Thyroid gland (tissue), 4 donors: ENCODE results near the gene BLTP2. TPM values are rescaled to one million over a fixed set of nuclear protein-coding genes. Genes with fewer than 3 reads are reported as not detected.

Experiments
- DNase-seq, 2 donors: peaks; one replicate each; pipeline ENCODE4 v3.0.0-alpha.2; 2019
- H3K27ac ChIP-seq, 3 donors: fragments of 200-600 bp; sonication (generic); 1 replicate in 2 of 3; 2 replicates in 1 of 3; pipeline ENCODE4 v1.5.1; 2016 to 2019; ENCODE audit warnings: mild to moderate bottlenecking in 1 of 3, moderate library complexity in 1 of 3
- H3K27me3 ChIP-seq: fragments of 200-600 bp; sonication (generic); one replicate; pipeline ENCODE4 v1.5.1; 2019
- H3K36me3 ChIP-seq, 2 donors: fragments of 200-600 bp; sonication (generic); one replicate each; pipeline ENCODE4 v1.5.1; 2016 to 2019
- H3K4me1 ChIP-seq, 2 donors: fragments of 200-600 bp; sonication (generic); one replicate each; pipeline ENCODE4 v1.5.1; 2017 to 2019
- H3K4me3 ChIP-seq, 3 donors: fragments of 200-600 bp; sonication (generic); replicated peaks in 1 of 3; 1 replicate in 2 of 3; 2 replicates in 1 of 3; pipeline ENCODE4 v1.5.1; 2016; ENCODE audit warnings: mild to moderate bottlenecking in 1 of 3
- H3K9me3 ChIP-seq: fragments of 200-600 bp; sonication (generic); one replicate; pipeline ENCODE4 v1.5.1; 2017
- CTCF ChIP-seq, 6 experiments: fragments of 200-600 bp in 3 of 6; fragments of 450-650 bp in 3 of 6; sonication (generic) in 3 of 6; IDR thresholded peaks; one replicate each; pipeline ENCODE4 v1.5.1; 2016 to 2019; ENCODE audit warnings: antibody characterized with exemption in 6 of 6, mild to moderate bottlenecking in 2 of 6, inconsistent platforms in 1 of 6, moderate library complexity in 1 of 6
- POLR2A ChIP-seq, 2 donors: fragments of 450-650 bp; IDR thresholded peaks; one replicate each; pipeline ENCODE4 v1.6.1; 2017; ENCODE audit warnings: antibody characterized with exemption in 2 of 2, mild to moderate bottlenecking in 2 of 2, moderate library complexity in 1 of 2
- WGBS, 2 donors: methylation state at CpG; one replicate each; pipeline ENCODE4 v1.1.5; 2017; 5-methylcytosine and 5-hydroxymethylcytosine counted together
- intact Hi-C: fragments of 100-400 bp; cut with DNase I; formaldehyde crosslinking; loops from one replicate; pipeline ENCODE4 v1.15.1; 2023
- total RNA-seq, 4 donors: library from RNA; depleted of rRNA; stranded (reverse); fragments of >200 nt; gene quantifications; one replicate each; pipeline ENCODE4 v1.2.3, GENCODE V29; 2016

The BLTP2 gene
- total RNA-seq, 4 donors from 2014 or later = 96.5 to 153 (median 129) TPM

GRCh38 chr17:28669918-28670317 lies 25.0 kb upstream of the BLTP2 start:
- DNase-seq = no peak
- Histone ChIP-seq H3K27ac (no peak overlapping the region), H3K27me3 (no peaks in the 10 kb centered on the region), H3K36me3 (peaks cover 44 to 46% of the 10 kb centered on the region in 2 donors), H3K9me3 (no peaks in the 10 kb centered on the region), H3K4me1 (no peaks in the 10 kb centered on the region), H3K4me3 (no peak overlapping the region)
- intact Hi-C loops = no loop called here
- 73 to 100% methylated on average over 1 of the region's 1 CpG for WGBS, 2 donors
- TF ChIP-seq POLR2A (IDR thresholded peaks at IDR 0.05) = no peak
- TF ChIP-seq CTCF (IDR thresholded peaks at IDR 0.05) = no peak

- 92 to 95% methylated on average over 1 of the region's 1 CpG for WGBS, 2 donors
- peaks cover 23 to 26% of the 10 kb centered on the region in 2 donors for H3K36me3 ChIP-seq
- H3K27me3 ChIP-seq = no peaks in the 10 kb centered on the region
- no peak for DNase-seq
- intact Hi-C loops = no loop called here
- H3K9me3 ChIP-seq = no peaks in the 10 kb centered on the region
- H3K4me1 ChIP-seq = peaks cover 7 to 16% of the 10 kb centered on the region in 2 donors
- TF ChIP-seq CTCF (IDR thresholded peaks at IDR 0.05) (no peak), POLR2A (IDR thresholded peaks at IDR 0.05) (no peak)
- H3K4me3 ChIP-seq = no peak overlapping the region
- H3K27ac ChIP-seq = no peak overlapping the region
Observed at GRCh38 chr17:28667870-28668269, 22.9 kb upstream of the BLTP2 start.

- TF ChIP-seq POLR2A (IDR thresholded peaks at IDR 0.05) = no peak
- no peak for TF ChIP-seq CTCF (IDR thresholded peaks at IDR 0.05)
- peaks cover 5 to 7% of the 10 kb centered on the region in 2 donors for H3K36me3 ChIP-seq
- H3K4me3 ChIP-seq = no peak overlapping the region
- WGBS, 2 donors = 85 to 89% methylated on average over 2 of the region's 2 CpGs
- H3K4me1 ChIP-seq = peaks cover 17 to 20% of the 10 kb centered on the region in 2 donors
- intact Hi-C loops = no loop called here
- H3K9me3 ChIP-seq = no peaks in the 10 kb centered on the region
- no peaks in the 10 kb centered on the region for H3K27me3 ChIP-seq
- no peak overlapping the region for H3K27ac ChIP-seq
- DNase-seq = no peak
Observed at GRCh38 chr17:28665994-28666393, 21.0 kb upstream of the BLTP2 start.

GRCh38 chr17:28663723-28664122 lies 18.8 kb upstream of the BLTP2 start:
- Histone ChIP-seq H3K4me1 (peaks cover 26 to 27% of the 10 kb centered on the region in 2 donors), H3K27me3 (no peaks in the 10 kb centered on the region), H3K4me3 (no peak overlapping the region), H3K27ac (no peak overlapping the region), H3K9me3 (no peaks in the 10 kb centered on the region), H3K36me3 (peaks cover 6 to 10% of the 10 kb centered on the region in 2 donors)
- intact Hi-C loops = no loop called here
- TF ChIP-seq CTCF (IDR thresholded peaks at IDR 0.05) (no peak), POLR2A (IDR thresholded peaks at IDR 0.05) (no peak)
- no peak for DNase-seq

GRCh38 chr17:28662527-28662829 lies 17.5 kb upstream of the BLTP2 start:
- H3K27me3 ChIP-seq = no peaks in the 10 kb centered on the region
- H3K36me3 ChIP-seq = peaks cover 7 to 15% of the 10 kb centered on the region in 2 donors
- WGBS, 2 donors = 2% methylated on average over 10 of the region's 10 CpGs
- DNase-seq = no peak
- no peaks in the 10 kb centered on the region for H3K9me3 ChIP-seq
- H3K4me3 ChIP-seq = peak overlapping the region; percentile 68 to 95 (median 68)
- no peak for TF ChIP-seq CTCF (IDR thresholded peaks at IDR 0.05)
- TF ChIP-seq POLR2A (IDR thresholded peaks at IDR 0.05) = no peak
- peak overlapping the region; percentile 82 to 98 (median 94) for H3K27ac ChIP-seq
- intact Hi-C loops = no loop called here
- peaks cover 26 to 27% of the 10 kb centered on the region in 2 donors for H3K4me1 ChIP-seq
